Caco-2 (cell line): ENCODE data around the gene IKZF1. TPM values are rescaled to one million over a fixed set of nuclear protein-coding genes. Genes with fewer than 3 reads are reported as not detected.

Experiments used
- BruUV-seq: library from RNA; stranded (reverse); fragments of 400-500 nt; replicated peaks from 2 replicates; lab custom pipeline; 2021; lab: Mats Ljungman, UMichigan
- CTCF ChIA-PET: fragments of 300-600 bp; sonication (Branson Sonifier 250); formaldehyde crosslinking; loops from one replicate; lab custom pipeline; 2022; ENCODE audit warnings: antibody characterized with exemption; lab: Charles Lee
- POLR2A ChIA-PET: fragments of 300-600 bp; sonication (Branson Sonifier 250); formaldehyde crosslinking; loops from one replicate; lab custom pipeline; 2022; ENCODE audit warnings: antibody characterized with exemption; lab: Charles Lee
- DNase-seq, 2 experiments: peaks; one replicate each; pipeline versions ENCODE4 v3.0.0 to v3.0.0-alpha.2; 2020 to 2022
- H3K27me3 ChIP-seq: replicated peaks from 2 replicates; pipeline ENCODE4 v1.6.0; 2011; ENCODE audit warnings: low read length; ENCODE audit not compliant: control insufficient read depth, insufficient read depth
- H3K36me3 ChIP-seq: 2 replicates; pipeline ENCODE4 v1.5.1; 2011; ENCODE audit warnings: low read length; ENCODE audit not compliant: control insufficient read depth, insufficient read depth
- H3K4me1 ChIP-seq: fragments of 250-450 bp; sonication (Bioruptor Pico); 2 replicates; pipeline ENCODE4 v1.5.1; 2020; ENCODE audit warnings: mild to moderate bottlenecking
- H3K4me3 ChIP-seq: 2 replicates; pipeline ENCODE4 v1.5.1; 2011; ENCODE audit warnings: low read depth, mild to moderate bottlenecking, control low read depth, low read length
- H3K9me3 ChIP-seq: fragments of 250-450 bp; sonication (Bioruptor Pico); 2 replicates; pipeline ENCODE4 v1.5.1; 2020; ENCODE audit warnings: mild to moderate bottlenecking, moderate library complexity
- H3K27ac Mint-ChIP-seq: one replicate; pipeline ENCODE4 v1.8.0; 2022; ENCODE audit warnings: mixed read lengths; ENCODE audit not compliant: unreplicated experiment
- H3K27me3 Mint-ChIP-seq: one replicate; pipeline ENCODE4 v1.8.0; 2022; ENCODE audit warnings: mixed read lengths; ENCODE audit not compliant: insufficient read depth, unreplicated experiment
- H3K36me3 Mint-ChIP-seq: one replicate; pipeline ENCODE4 v1.8.0; 2022; ENCODE audit warnings: mild to moderate bottlenecking, mixed read lengths; ENCODE audit not compliant: insufficient read depth, unreplicated experiment
- H3K4me1 Mint-ChIP-seq: one replicate; pipeline ENCODE4 v1.8.0; 2022; ENCODE audit warnings: low read depth, mixed read lengths; ENCODE audit not compliant: unreplicated experiment
- H3K4me3 Mint-ChIP-seq: one replicate; pipeline ENCODE4 v1.8.0; 2022; ENCODE audit warnings: mild to moderate bottlenecking, moderate library complexity, mixed read lengths; ENCODE audit not compliant: unreplicated experiment
- H3K9me3 Mint-ChIP-seq: one replicate; pipeline ENCODE4 v1.8.0; 2022; ENCODE audit warnings: mixed read lengths; ENCODE audit not compliant: unreplicated experiment
- intact Hi-C: fragments of 100-400 bp; cut with micrococcal nuclease; formaldehyde crosslinking; loops from one replicate; pipeline ENCODE4 v1.10.0; 2022; ENCODE audit not compliant: unreplicated experiment
- total RNA-seq: library from RNA; stranded (reverse); gene quantifications from 2 replicates; pipeline ENCODE4 v1.2.3, GENCODE V29; 2022
- TF ChIP-seq, protein P1 (sequence below), 2 experiments: fragments of 200-600 bp in 1 of 2; IDR thresholded peaks; 1 replicate in 1 of 2; 2 replicates in 1 of 2; pipeline versions ENCODE4 v1.5.1 to v1.8.0; 2011 to 2022; ENCODE audit warnings: antibody characterized with exemption in 1 of 2, control low read depth in 1 of 2, inconsistent platforms in 1 of 2, low read depth in 1 of 2, low read length in 1 of 2, mild to moderate bottlenecking in 1 of 2, moderate library complexity in 1 of 2; ENCODE audit not compliant: insufficient read depth in 1 of 2, severe bottlenecking in 1 of 2, unreplicated experiment in 1 of 2

The IKZF1 gene
- total RNA-seq, 1 experiment from 2014 or later: not detected

DNA sequence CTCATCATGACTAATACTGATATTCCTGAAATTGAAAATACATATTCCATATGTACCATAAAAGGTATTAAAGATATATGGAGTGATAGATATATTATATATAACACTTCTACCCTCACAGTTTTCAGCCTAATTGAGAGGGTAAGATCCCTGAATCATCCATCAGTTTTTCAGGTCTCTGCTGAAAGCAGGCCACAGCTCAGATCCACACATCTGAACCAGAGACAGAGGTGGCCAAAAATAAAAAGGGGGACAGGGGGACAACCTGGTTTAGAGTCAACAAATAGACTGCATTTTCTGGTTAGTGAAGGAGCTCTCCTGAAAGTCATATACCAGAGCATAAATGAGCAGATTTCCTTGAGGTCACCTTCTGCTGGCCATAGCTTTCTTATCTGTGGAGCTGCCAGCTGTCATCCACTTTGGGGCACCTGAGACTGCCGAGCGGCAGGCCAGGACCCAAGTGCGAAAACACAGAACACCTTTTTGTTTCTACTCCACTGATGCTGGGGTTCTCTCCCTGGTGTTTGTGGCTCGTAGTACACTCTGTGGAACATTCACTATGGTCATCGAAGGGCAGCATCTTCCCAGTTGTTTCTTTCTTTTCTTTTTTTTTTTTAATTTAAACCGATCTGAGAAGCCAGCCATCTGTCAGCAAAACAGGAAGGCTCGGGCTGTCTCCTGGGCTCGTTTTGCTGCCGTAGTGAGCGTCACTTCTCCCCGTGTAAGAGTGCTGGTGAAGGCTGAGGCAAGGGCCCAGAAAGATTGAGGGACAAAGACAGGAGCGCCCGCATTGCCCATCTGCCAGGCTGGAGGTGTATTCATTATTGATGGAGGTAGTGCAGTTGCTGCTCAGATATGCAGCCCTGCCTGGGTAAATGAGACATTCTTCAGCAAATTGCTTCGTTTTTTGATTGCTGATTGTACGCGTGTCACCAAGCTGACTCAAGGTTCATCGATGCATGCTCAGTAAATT is 13.5 kb downstream of the IKZF1 start:
- H3K4me3 ChIP-seq: no peak overlapping the region
- DNase-seq: no peak
- Mint-ChIP-seq H3K27ac (no peak overlapping the region), H3K27me3 (peaks cover 36% of the 10 kb centered on the region), H3K36me3 (no peaks in the 10 kb centered on the region), H3K4me1 (no peaks in the 10 kb centered on the region), H3K9me3 (no peaks in the 10 kb centered on the region), H3K4me3 (no peak overlapping the region)
- TF ChIP-seq, protein P1, sequence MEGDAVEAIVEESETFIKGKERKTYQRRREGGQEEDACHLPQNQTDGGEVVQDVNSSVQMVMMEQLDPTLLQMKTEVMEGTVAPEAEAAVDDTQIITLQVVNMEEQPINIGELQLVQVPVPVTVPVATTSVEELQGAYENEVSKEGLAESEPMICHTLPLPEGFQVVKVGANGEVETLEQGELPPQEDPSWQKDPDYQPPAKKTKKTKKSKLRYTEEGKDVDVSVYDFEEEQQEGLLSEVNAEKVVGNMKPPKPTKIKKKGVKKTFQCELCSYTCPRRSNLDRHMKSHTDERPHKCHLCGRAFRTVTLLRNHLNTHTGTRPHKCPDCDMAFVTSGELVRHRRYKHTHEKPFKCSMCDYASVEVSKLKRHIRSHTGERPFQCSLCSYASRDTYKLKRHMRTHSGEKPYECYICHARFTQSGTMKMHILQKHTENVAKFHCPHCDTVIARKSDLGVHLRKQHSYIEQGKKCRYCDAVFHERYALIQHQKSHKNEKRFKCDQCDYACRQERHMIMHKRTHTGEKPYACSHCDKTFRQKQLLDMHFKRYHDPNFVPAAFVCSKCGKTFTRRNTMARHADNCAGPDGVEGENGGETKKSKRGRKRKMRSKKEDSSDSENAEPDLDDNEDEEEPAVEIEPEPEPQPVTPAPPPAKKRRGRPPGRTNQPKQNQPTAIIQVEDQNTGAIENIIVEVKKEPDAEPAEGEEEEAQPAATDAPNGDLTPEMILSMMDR (IDR thresholded peaks at IDR 0.05; ENCODE audit: insufficient read depth in 1 of 2, low read depth in 1 of 2, low read length in 1 of 2, severe bottlenecking in 1 of 2, unreplicated experiment in 1 of 2): no peak
- intact Hi-C loops: no loop called here
- CTCF ChIA-PET: interaction anchor here (0.7 kb wide), 1 partner anchor 46 kb away, joined by 3 read pairs; no protein-coding TSS in a partner anchor
- no peaks in the 10 kb centered on the region for H3K4me1 ChIP-seq
- BruUV-seq: no TSS peak
- no peaks in the 10 kb centered on the region for H3K36me3 ChIP-seq
- H3K27me3 ChIP-seq: no peaks in the 10 kb centered on the region
- no peaks in the 10 kb centered on the region for H3K9me3 ChIP-seq
- POLR2A ChIA-PET: no interaction called here

DNA sequence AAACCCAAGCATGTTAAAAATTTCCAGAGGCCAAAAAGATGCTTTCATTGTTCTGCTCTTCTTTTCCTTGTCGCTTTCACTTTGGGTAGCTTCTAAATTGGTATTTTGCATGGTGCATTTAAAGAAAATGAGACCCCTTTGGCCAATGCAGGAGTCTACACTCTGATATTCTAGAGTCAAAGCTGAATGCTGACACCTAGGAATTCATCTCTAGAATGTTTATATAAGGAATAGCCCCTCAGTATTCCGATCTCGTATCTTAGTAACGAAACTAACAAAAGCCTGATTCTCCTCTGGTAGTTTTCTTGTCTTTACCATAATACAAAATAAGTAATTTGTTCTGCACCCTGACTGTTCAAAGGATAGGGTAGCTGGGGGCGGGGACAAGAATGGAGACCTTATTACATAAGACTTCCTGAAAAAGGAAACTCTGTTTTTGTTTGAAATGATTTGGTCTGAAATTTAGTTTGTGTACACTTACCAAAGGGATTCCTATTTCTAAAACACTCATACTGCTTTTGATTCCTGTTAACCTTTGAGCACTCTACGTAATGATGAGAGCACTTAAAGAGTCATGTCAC is 17.1 kb downstream of the IKZF1 start:
- Histone ChIP-seq H3K4me3 (no peak overlapping the region), H3K36me3 (no peaks in the 10 kb centered on the region), H3K27me3 (no peaks in the 10 kb centered on the region), H3K9me3 (no peaks in the 10 kb centered on the region), H3K4me1 (no peaks in the 10 kb centered on the region)
- TF ChIP-seq, protein P1 (IDR thresholded peaks at IDR 0.05; ENCODE audit: insufficient read depth in 1 of 2, low read depth in 1 of 2, low read length in 1 of 2, severe bottlenecking in 1 of 2, unreplicated experiment in 1 of 2): no peak
- ChIA-PET POLR2A (no interaction called here), CTCF (interaction anchor here (0.6 kb wide), 1 partner anchor 14 kb away, joined by 3 read pairs; no protein-coding TSS in a partner anchor)
- no TSS peak for BruUV-seq
- Mint-ChIP-seq H3K4me1 (no peaks in the 10 kb centered on the region), H3K4me3 (no peak overlapping the region), H3K27me3 (peaks cover 34% of the 10 kb centered on the region), H3K9me3 (no peaks in the 10 kb centered on the region), H3K27ac (no peak overlapping the region), H3K36me3 (no peaks in the 10 kb centered on the region)
- intact Hi-C loops: no loop called here
- DNase-seq: no peak

DNA sequence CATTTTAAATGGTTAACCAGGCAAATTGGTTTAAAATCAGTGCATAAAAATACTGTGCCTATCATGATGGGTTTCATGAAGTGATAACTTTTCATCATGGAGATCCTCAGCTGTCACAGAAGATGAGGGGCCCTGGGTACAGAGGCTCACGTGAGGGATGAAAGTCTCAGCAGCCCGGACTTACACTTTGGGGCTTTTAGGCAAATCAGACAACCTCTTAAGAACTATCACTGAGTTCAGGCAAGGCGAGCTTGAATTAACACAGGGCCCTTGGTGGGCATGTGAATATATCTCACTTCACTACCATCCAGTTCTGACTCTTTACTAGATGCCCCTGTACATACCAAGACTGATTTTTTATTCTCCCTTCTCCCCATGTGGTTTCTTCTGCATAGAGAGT is 19.6 kb downstream of the IKZF1 start:
- intact Hi-C loops: no loop called here
- no peaks in the 10 kb centered on the region for H3K4me1 ChIP-seq
- CTCF ChIA-PET: no interaction called here
- POLR2A ChIA-PET: no interaction called here
- H3K4me1 Mint-ChIP-seq: no peaks in the 10 kb centered on the region
- TF ChIP-seq, protein P1 (IDR thresholded peaks at IDR 0.05; ENCODE audit: insufficient read depth in 1 of 2, low read depth in 1 of 2, low read length in 1 of 2, severe bottlenecking in 1 of 2, unreplicated experiment in 1 of 2): no peak
- no peak for DNase-seq
- H3K4me3 Mint-ChIP-seq: no peak overlapping the region
- no peaks in the 10 kb centered on the region for H3K36me3 ChIP-seq
- no peaks in the 10 kb centered on the region for H3K36me3 Mint-ChIP-seq
- no TSS peak for BruUV-seq
- no peak overlapping the region for H3K27ac Mint-ChIP-seq
- no peaks in the 10 kb centered on the region for H3K9me3 Mint-ChIP-seq
- no peaks in the 10 kb centered on the region for H3K9me3 ChIP-seq
- no peak overlapping the region for H3K4me3 ChIP-seq
- peaks cover 33% of the 10 kb centered on the region for H3K27me3 Mint-ChIP-seq
- H3K27me3 ChIP-seq: no peaks in the 10 kb centered on the region
